PC-3 (cell line): ENCODE results near the gene CNTNAP2. TPM values are rescaled to one million over a fixed set of nuclear protein-coding genes. Genes with fewer than 3 reads are reported as not detected.

Source experiments
- ATAC-seq: fragments of 200-7000 bp; cut with Tn5 transposase; 2 replicates; pipeline ENCODE4 v1.9.1; 2020; ENCODE audit warnings: mild to moderate bottlenecking, moderate library complexity
- BruUV-seq: library from RNA; stranded (reverse); fragments of 400-500 nt; replicated peaks from 2 replicates; lab custom pipeline; 2021; lab: Mats Ljungman, UMichigan
- CTCF ChIA-PET: fragments of 300-600 bp; sonication (Branson Sonifier 250); formaldehyde crosslinking; loops from one replicate; lab custom pipeline; 2022; ENCODE audit warnings: antibody characterized with exemption; lab: Charles Lee
- POLR2A ChIA-PET: fragments of 300-600 bp; sonication (Branson Sonifier 250); formaldehyde crosslinking; loops from one replicate; lab custom pipeline; 2022; ENCODE audit warnings: antibody characterized with exemption; ENCODE audit not compliant: unreplicated experiment; lab: Charles Lee
- DNase-seq: peaks from one replicate; pipeline ENCODE4 v3.0.0-alpha.2; 2015
- H2AFZ ChIP-seq: fragments of 300-600 bp; sonication (generic); 2 replicates; pipeline ENCODE4 v1.6.0; 2016; ENCODE audit warnings: antibody characterized with exemption, low read length
- H3F3A ChIP-seq: fragments of 300-600 bp; sonication (generic); one replicate; pipeline ENCODE4 v1.6.0; 2017; ENCODE audit warnings: antibody characterized with exemption, low read length, control low read depth, mild to moderate bottlenecking; ENCODE audit not compliant: unreplicated experiment
- H3K27ac ChIP-seq: fragments of 300-600 bp; sonication (generic); 2 replicates; pipeline ENCODE4 v1.5.1; 2016; ENCODE audit warnings: mild to moderate bottlenecking, low read length
- H3K27me3 ChIP-seq: fragments of 300-600 bp; sonication (generic); 2 replicates; pipeline ENCODE4 v1.6.1; 2016; ENCODE audit warnings: low read length, mixed read lengths
- H3K36me3 ChIP-seq: fragments of 300-600 bp; sonication (generic); 2 replicates; pipeline ENCODE4 v1.6.1; 2016; ENCODE audit warnings: low read depth, mixed run types, low read length, mixed read lengths
- H3K4me1 ChIP-seq: fragments of 300-600 bp; sonication (generic); 2 replicates; pipeline ENCODE4 v1.5.1; 2016; ENCODE audit warnings: low read length; ENCODE audit not compliant: insufficient read depth
- H3K4me2 ChIP-seq: fragments of 300-600 bp; sonication (generic); 2 replicates; pipeline ENCODE4 v1.6.0; 2016; ENCODE audit warnings: low read length
- H3K4me3 ChIP-seq: fragments of 300-600 bp; sonication (generic); 2 replicates; pipeline ENCODE4 v1.5.1; 2016; ENCODE audit warnings: mild to moderate bottlenecking, low read length, mixed read lengths
- H3K79me2 ChIP-seq: fragments of 300-600 bp; sonication (generic); 2 replicates; pipeline ENCODE4 v1.6.1; 2017; ENCODE audit warnings: low read length, mixed read lengths
- H3K9ac ChIP-seq: fragments of 300-600 bp; sonication (generic); 2 replicates; pipeline ENCODE4 v1.6.0; 2016; ENCODE audit warnings: mild to moderate bottlenecking, low read length
- H3K9me2 ChIP-seq: fragments of 300-600 bp; sonication (generic); replicated peaks from 2 replicates; pipeline ENCODE4 v1.6.1; 2016; ENCODE audit warnings: mixed run types, low read length, mixed read lengths
- H3K9me3 ChIP-seq: fragments of 300-600 bp; sonication (generic); 2 replicates; pipeline ENCODE4 v1.6.1; 2016; ENCODE audit warnings: low read length, mixed read lengths
- H4K20me1 ChIP-seq: fragments of 300-600 bp; sonication (generic); 2 replicates; pipeline ENCODE4 v1.6.1; 2016; ENCODE audit warnings: low read length, mixed read lengths
- CTCF ChIP-seq: fragments of 300-600 bp; sonication (generic); conservative IDR thresholded peaks from 2 replicates; pipeline ENCODE4 v1.5.1; 2017; ENCODE audit warnings: antibody characterized with exemption, low read depth, mild to moderate bottlenecking, low read length
- EZH2 ChIP-seq: fragments of 300-600 bp; sonication (generic); IDR thresholded peaks from one replicate; pipeline ENCODE4 v1.6.1; 2017; ENCODE audit warnings: antibody characterized with exemption, mild to moderate bottlenecking, low read length; ENCODE audit not compliant: unreplicated experiment
- EZH2phosphoT487 ChIP-seq: fragments of 300-600 bp; sonication (generic); IDR thresholded peaks from 2 replicates; pipeline ENCODE4 v1.6.1; 2018; ENCODE audit warnings: mild to moderate bottlenecking, antibody characterized with exemption, low read length, borderline replicate concordance
- intact Hi-C: fragments of 100-400 bp; cut with micrococcal nuclease; formaldehyde crosslinking; loops from 2 replicates; pipeline ENCODE4 v1.9.0; 2023
- total RNA-seq: library from RNA; depleted of rRNA; stranded (reverse); fragments of >200 nt; gene quantifications from 2 replicates; pipeline ENCODE4 v1.2.3, GENCODE V29; 2014

The CNTNAP2 gene
- total RNA-seq, 1 experiment from 2014 or later = 1.5 TPM

DNA sequence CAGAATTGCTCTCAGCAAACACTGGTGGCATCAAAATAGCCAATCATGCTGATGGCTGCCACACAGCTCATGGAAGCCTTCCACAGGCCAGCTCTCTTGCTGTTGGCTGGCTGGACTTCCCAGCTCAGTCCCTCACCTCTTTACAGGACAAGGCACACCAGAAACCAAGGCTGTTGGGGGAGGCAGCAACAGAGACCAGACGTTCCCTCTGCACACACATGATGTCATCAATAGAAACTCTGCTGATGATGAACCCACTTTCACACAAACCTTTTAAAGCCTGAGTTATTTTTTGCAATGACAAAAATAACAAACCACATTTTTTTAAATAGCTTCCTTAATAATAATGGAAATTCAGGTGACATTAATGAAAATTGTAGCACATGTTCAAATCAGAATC, 2173.0 kb downstream of the CNTNAP2 start:
- CTCF ChIA-PET = no interaction called here
- DNase-seq = no peak

DNA sequence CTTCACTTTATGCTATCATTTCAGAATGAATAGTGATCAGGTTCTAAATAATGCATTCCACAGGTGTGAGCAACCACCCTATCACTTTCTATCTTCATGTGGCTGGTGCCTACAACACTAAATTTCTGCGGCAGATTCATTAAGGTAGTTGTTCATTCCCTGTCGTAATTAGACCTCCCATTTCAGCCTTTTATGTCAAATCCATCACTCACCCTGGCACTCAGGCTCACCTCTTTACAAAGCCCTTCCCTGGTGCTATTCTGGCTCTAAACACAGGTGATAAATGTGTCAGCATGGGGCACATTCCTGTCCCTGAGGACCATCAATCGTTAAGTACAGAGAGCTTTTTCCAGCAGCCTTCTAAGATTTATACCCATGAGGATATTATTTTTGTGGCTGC, 2173.9 kb downstream of the CNTNAP2 start:
- Histone ChIP-seq H3K27ac (no peak overlapping the region), H2AFZ (no peak overlapping the region), H3K9me3 (no peaks in the 10 kb centered on the region), H3K4me1 (no peaks in the 10 kb centered on the region), H3K79me2 (no peaks in the 10 kb centered on the region), H3K9me2 (no peaks in the 10 kb centered on the region), H3K9ac (no peak overlapping the region), H3K36me3 (no peaks in the 10 kb centered on the region), H3K4me2 (no peak overlapping the region), H3K27me3 (peaks cover 24% of the 10 kb centered on the region), H3F3A (no peaks in the 10 kb centered on the region), H3K4me3 (no peak overlapping the region), H4K20me1 (no peaks in the 10 kb centered on the region)
- ChIA-PET POLR2A (no interaction called here), CTCF (no interaction called here)
- ATAC-seq (no peak), DNase-seq (no peak)
- intact Hi-C loops = no loop called here
- TF ChIP-seq EZH2 = no peak
- no peak for TF ChIP-seq EZH2phosphoT487
- TF ChIP-seq CTCF = no peak
- no TSS peak for BruUV-seq

More for the DNA sequence above, 2173.0 kb downstream of the CNTNAP2 start:
- Histone ChIP-seq H3K9me2 (no peaks in the 10 kb centered on the region), H3K27ac (no peak overlapping the region), H3F3A (no peaks in the 10 kb centered on the region), H4K20me1 (no peaks in the 10 kb centered on the region), H3K9me3 (no peaks in the 10 kb centered on the region), H2AFZ (no peak overlapping the region), H3K36me3 (no peaks in the 10 kb centered on the region), H3K9ac (no peak overlapping the region), H3K4me2 (no peak overlapping the region), H3K4me1 (no peaks in the 10 kb centered on the region), H3K27me3 (peaks cover 24% of the 10 kb centered on the region), H3K79me2 (no peaks in the 10 kb centered on the region), H3K4me3 (no peak overlapping the region)
- ATAC-seq = no peak
- no TSS peak for BruUV-seq
- TF ChIP-seq EZH2 = no peak
- TF ChIP-seq EZH2phosphoT487 = no peak
- intact Hi-C loops = loop anchor here (5.0 kb wide), 1 partner anchor 48 kb away; no protein-coding TSS in a partner anchor
- POLR2A ChIA-PET = no interaction called here

GRCh38 chr7:148291799-148292198, 2175.2 kb downstream of the CNTNAP2 start:
- ChIA-PET POLR2A (no interaction called here), CTCF (no interaction called here)
- Histone ChIP-seq H3K9ac (no peak overlapping the region), H3K9me2 (no peaks in the 10 kb centered on the region), H3K36me3 (no peaks in the 10 kb centered on the region), H3F3A (no peaks in the 10 kb centered on the region), H3K79me2 (no peaks in the 10 kb centered on the region), H3K4me3 (no peak overlapping the region), H2AFZ (no peak overlapping the region), H3K9me3 (no peaks in the 10 kb centered on the region), H3K27ac (no peak overlapping the region), H3K27me3 (peaks cover 24% of the 10 kb centered on the region), H3K4me1 (no peaks in the 10 kb centered on the region), H3K4me2 (no peak overlapping the region), H4K20me1 (no peaks in the 10 kb centered on the region)
- TF ChIP-seq CTCF = no peak
- TF ChIP-seq EZH2 = no peak
- TF ChIP-seq EZH2phosphoT487 = no peak
- BruUV-seq = no TSS peak
- ATAC-seq (no peak), DNase-seq (no peak)
- intact Hi-C loops = no loop called here
